ENCODE data around the gene GOLGA3.
"Not testable (repeated sequence)": the region's sequence is repeated elsewhere in the genome, so short reads cannot be mapped to it uniquely, and the experiment has no call there.

GOLGA3 gene

GRCh38 chr12:132847363-132848356 is 19.0 kb upstream of the GOLGA3 start:
- DNase-seq: no peak

- DNase-seq: not testable (repeated sequence)
Measured at GRCh38 chr12:132844681-132845080, 16.0 kb upstream of the GOLGA3 start.

GRCh38 chr12:132842449-132843045 is 13.9 kb upstream of the GOLGA3 start:
- DNase-seq: no peak

- DNase-seq: no peak
Measured at GRCh38 chr12:132841151-132841550, 12.5 kb upstream of the GOLGA3 start.

- DNase-seq: no peak
Measured at GRCh38 chr12:132840536-132840935, 11.9 kb upstream of the GOLGA3 start.

- no peak for DNase-seq
Measured at GRCh38 chr12:132839558-132840235, 11.0 kb upstream of the GOLGA3 start.

GRCh38 chr12:132838410-132839080 is 9.9 kb upstream of the GOLGA3 start:
- DNase-seq: no peak

GRCh38 chr12:132837693-132838409 is 9.2 kb upstream of the GOLGA3 start:
- no peak for DNase-seq

GRCh38 chr12:132836795-132837331 is 8.2 kb upstream of the GOLGA3 start:
- no peak for DNase-seq

- DNase-seq: not testable (repeated sequence)
Measured at GRCh38 chr12:132836230-132836629, 7.6 kb upstream of the GOLGA3 start.

GRCh38 chr12:132835076-132836025 is 6.7 kb upstream of the GOLGA3 start:
- no peak for DNase-seq

- DNase-seq: peak; percentile 17
Measured at GRCh38 chr12:132834181-132834711, 5.6 kb upstream of the GOLGA3 start.

GRCh38 chr12:132833341-132833740 is 4.7 kb upstream of the GOLGA3 start:
- DNase-seq: no peak

- DNase-seq: no peak
Measured at GRCh38 chr12:132831771-132832170, 3.1 kb upstream of the GOLGA3 start.

GRCh38 chr12:132827763-132828703 is 636 bp downstream of the GOLGA3 start:
- peak; percentile 29 for DNase-seq

GRCh38 chr12:132825861-132826260 is 2.8 kb downstream of the GOLGA3 start:
- DNase-seq: no peak

GRCh38 chr12:132825089-132825488 is 3.6 kb downstream of the GOLGA3 start:
- no peak for DNase-seq

GRCh38 chr12:132824053-132824452 is 4.6 kb downstream of the GOLGA3 start:
- DNase-seq: no peak

- no peak for DNase-seq
Measured at GRCh38 chr12:132818562-132818961, 10.1 kb downstream of the GOLGA3 start.
